ENCODE results near the gene TST.

DNA sequence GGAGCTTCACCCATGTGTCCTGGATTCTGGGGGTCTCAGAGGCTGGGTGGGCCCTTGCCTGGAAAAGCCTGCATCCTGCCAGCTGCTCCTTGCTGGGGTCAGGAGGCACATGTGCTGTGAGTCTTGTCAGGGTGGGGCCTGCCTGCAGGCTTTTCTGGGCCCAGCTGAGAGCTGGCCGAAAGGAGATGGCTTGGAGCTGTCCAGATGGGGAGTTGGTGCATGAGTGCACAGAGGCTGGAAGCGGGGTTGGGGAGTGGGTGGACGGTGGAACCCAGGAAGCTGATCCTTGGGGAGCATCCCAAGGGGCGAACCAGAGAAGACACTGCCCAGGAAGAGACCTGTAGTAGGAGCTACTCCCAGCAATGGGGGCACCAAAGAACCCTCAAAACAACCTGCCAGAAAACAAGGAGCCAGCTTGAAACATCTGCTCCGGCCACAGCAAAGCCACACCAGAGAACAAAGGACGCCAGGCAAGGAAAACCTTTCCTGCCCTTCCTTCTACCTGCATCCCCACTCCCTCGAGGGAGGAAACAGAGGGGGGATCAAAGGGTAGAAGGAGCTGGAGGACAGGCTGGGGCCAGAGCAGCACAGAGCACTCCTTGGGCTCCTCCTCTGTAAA is 24.1 kb upstream of the TST start:
- TF ChIP-seq EZH2 (IDR thresholded peaks at IDR 0.05; ENCODE audit: insufficient read depth, poor library complexity, severe bottlenecking) (no peak), EZH2phosphoT487 (IDR thresholded peaks at IDR 0.05; ENCODE audit: insufficient read depth, low read depth) (no peak)
